Spleen (tissue), 11 donors: ENCODE data around the gene FOXC1. TPM values are rescaled to one million over a fixed set of nuclear protein-coding genes. Genes with fewer than 3 reads are reported as not detected.
A peak's percentile ranks its signal among the peaks of the same experiment; 100 is the strongest.

Experiments used
- DNase-seq: peaks from one replicate; pipeline ENCODE4 v3.0.0-alpha.2; 2020
- H3K27ac ChIP-seq, 8 donors: fragments of 200-600 bp; sonication (generic) in 7 of 8; 1 replicate in 4 of 8; 2 replicates in 4 of 8; pipeline versions ENCODE4 v1.5.0 to v1.8.0; 2016 to 2021; ENCODE audit warnings: inconsistent platforms in 4 of 8, mild to moderate bottlenecking in 4 of 8, moderate library complexity in 1 of 8
- H3K27me3 ChIP-seq, 7 donors: fragments of 200-600 bp; sonication (generic) in 6 of 7; replicated peaks in 1 of 7; 1 replicate in 4 of 7; 2 replicates in 3 of 7; pipeline versions ENCODE4 v1.5.0 to v1.8.0; 2016 to 2021; ENCODE audit warnings: inconsistent platforms in 3 of 7, mild to moderate bottlenecking in 1 of 7
- H3K36me3 ChIP-seq, 6 donors: fragments of 200-600 bp; sonication (generic) in 5 of 6; 1 replicate in 4 of 6; 2 replicates in 2 of 6; pipeline versions ENCODE4 v1.5.0 to v1.8.0; 2016 to 2021; ENCODE audit warnings: inconsistent platforms in 2 of 6
- H3K4me1 ChIP-seq, 6 donors: fragments of 200-600 bp; sonication (generic) in 5 of 6; 1 replicate in 3 of 6; 2 replicates in 3 of 6; pipeline versions ENCODE4 v1.5.0 to v1.8.0; 2016 to 2021; ENCODE audit warnings: inconsistent platforms in 3 of 6
- H3K4me3 ChIP-seq, 8 donors: fragments of 200-600 bp; sonication (generic) in 7 of 8; 1 replicate in 4 of 8; 2 replicates in 4 of 8; pipeline versions ENCODE4 v1.5.0 to v1.8.0; 2016 to 2021; ENCODE audit warnings: inconsistent platforms in 4 of 8, mild to moderate bottlenecking in 4 of 8, moderate library complexity in 2 of 8
- H3K9me3 ChIP-seq, 8 donors: fragments of 200-600 bp; sonication (generic) in 7 of 8; 1 replicate in 4 of 8; 2 replicates in 4 of 8; pipeline versions ENCODE4 v1.5.0 to v1.8.0; 2016 to 2021; ENCODE audit warnings: inconsistent platforms in 4 of 8
- POLR2A ChIP-seq, 3 donors: fragments of 450-650 bp; IDR thresholded peaks; one replicate each; pipeline ENCODE4 v1.5.1; 2017; ENCODE audit warnings: antibody characterized with exemption in 3 of 3, mild to moderate bottlenecking in 1 of 3
- POLR2AphosphoS5 ChIP-seq, 3 donors: sonication (generic); formaldehyde crosslinking; IDR thresholded peaks; one replicate each; pipeline ENCODE4 v1.5.1; 2017; ENCODE audit warnings: antibody characterized with exemption in 3 of 3
- WGBS, 5 donors: extraction: QIAGEN DNeasy Blood & Tissue Kit in 3 of 5; methylation state at CpG; one replicate each; pipeline versions ENCODE4 v1.1.5 to v1.1.7; 2013 to 2018; 5-methylcytosine and 5-hydroxymethylcytosine counted together
- intact Hi-C: fragments of 100-400 bp; cut with DNase I; formaldehyde crosslinking; loops from one replicate; pipeline ENCODE4 v1.15.0; 2023; ENCODE audit warnings: low total_unique reads
- polyA plus RNA-seq, 3 donors: library from polyadenylated mRNA; stranded (reverse); fragments of 200-250 nt; gene quantifications; one replicate each; pipeline ENCODE4 v1.2.1, GENCODE V29; 2013
- total RNA-seq, 7 donors: library from RNA; depleted of rRNA in 3 of 7; stranded (reverse); fragments of >200 nt in 3 of 7; fragmentation: NEBNext Ultra II Directional in 4 of 7; extraction: Animal tissue kit (Norgen Biotek cat#: 25700) in 4 of 7; gene quantifications; one replicate each; pipeline versions ENCODE4 v1.1.0 to v1.2.1, GENCODE V29; 2016 to 2021
- TF ChIP-seq, protein P1 (sequence below), 11 experiments: fragments of 200-600 bp in 7 of 11; fragments of 450-650 bp in 4 of 11; sonication (generic) in 4 of 11; IDR thresholded peaks in 8 of 11; conservative IDR thresholded peaks in 3 of 11; 1 replicate in 7 of 11; 2 replicates in 4 of 11; pipeline versions ENCODE4 v1.4.0 to v1.8.0; 2016 to 2021; ENCODE audit warnings: antibody characterized with exemption in 11 of 11, inconsistent platforms in 4 of 11, mild to moderate bottlenecking in 1 of 11
- donor health status: healthy with polysubstance abuse.
- donor health status: DM: no; HTN: no; CAD: no; lungs with moderate emphysema.
- donor health status: DM: no; HTN: no; CAD: no.
- donor health status: Bipolar disorder and iron deficiency.
- donor health status: healthy.
- donor health status: DM: no; HTN: no; CAD: no.
- donor health status: DM: yes; HTN: yes; CAD: no.

The FOXC1 gene
- total and polyA plus RNA-seq, 10 donors: 0.20 to 1.1 (median 0.55) TPM

DNA sequence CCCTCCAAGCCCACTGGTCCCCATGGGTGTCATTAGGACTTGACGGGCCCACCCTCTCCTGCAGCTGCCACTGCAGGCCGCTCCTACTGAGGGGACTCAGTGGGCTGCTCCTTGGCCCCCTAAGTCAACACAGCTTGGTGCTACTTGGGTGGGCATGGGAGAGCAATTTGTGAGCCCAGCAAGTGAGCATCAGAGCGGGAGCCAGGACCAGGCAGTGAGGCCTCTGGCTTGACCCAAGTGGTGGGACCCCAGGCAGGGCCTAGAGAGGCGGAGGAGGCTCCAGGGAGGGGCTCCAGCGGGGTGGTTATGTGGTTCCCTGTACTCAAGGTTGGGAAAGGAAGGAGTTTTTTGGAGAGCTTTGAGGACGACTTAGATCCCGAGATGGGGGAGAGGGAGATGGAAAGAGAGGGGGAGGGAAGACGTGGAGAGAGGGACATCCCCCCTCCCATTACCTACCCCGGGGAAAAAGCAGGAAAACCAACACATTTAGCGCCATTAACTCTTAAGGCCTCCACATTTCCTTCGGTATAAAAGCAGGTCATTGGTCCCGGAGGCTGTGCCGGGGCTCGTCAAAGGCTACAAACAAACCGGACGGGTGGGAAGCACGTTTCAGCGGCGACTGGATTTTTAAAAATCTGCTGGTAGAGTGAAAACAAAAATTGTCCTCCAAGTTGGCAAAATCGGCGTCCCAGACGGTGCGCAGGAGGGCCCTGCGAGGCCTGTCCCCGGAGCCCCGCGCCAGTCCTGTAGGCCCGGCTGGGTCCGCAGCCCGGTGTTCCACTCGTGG, 8.8 kb downstream of the FOXC1 start:
- intact Hi-C loops: no loop called here
- Histone ChIP-seq H3K27ac (no peak overlapping the region), H3K4me3 (no peak overlapping the region), H3K27me3 (peaks cover 9 to 99% (median 87%) of the 10 kb centered on the region in 7 donors), H3K4me1 (peaks cover 14 to 39% (median 30%) of the 10 kb centered on the region in 6 donors), H3K36me3 (peaks cover 0 to 15% (median 0%) of the 10 kb centered on the region in 6 donors), H3K9me3 (peaks cover 0 to 18% (median 0%) of the 10 kb centered on the region in 8 donors)
- DNase-seq: peak; percentile 63
- TF ChIP-seq POLR2A (IDR thresholded peaks at IDR 0.05) (no peak), POLR2AphosphoS5 (IDR thresholded peaks at IDR 0.05) (no peak)
- TF ChIP-seq, protein P1, sequence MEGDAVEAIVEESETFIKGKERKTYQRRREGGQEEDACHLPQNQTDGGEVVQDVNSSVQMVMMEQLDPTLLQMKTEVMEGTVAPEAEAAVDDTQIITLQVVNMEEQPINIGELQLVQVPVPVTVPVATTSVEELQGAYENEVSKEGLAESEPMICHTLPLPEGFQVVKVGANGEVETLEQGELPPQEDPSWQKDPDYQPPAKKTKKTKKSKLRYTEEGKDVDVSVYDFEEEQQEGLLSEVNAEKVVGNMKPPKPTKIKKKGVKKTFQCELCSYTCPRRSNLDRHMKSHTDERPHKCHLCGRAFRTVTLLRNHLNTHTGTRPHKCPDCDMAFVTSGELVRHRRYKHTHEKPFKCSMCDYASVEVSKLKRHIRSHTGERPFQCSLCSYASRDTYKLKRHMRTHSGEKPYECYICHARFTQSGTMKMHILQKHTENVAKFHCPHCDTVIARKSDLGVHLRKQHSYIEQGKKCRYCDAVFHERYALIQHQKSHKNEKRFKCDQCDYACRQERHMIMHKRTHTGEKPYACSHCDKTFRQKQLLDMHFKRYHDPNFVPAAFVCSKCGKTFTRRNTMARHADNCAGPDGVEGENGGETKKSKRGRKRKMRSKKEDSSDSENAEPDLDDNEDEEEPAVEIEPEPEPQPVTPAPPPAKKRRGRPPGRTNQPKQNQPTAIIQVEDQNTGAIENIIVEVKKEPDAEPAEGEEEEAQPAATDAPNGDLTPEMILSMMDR (IDR thresholded peaks at IDR 0.05 in 8 of 11, conservative IDR thresholded peaks at IDR 0.05 in 3 of 11): no peak
- 65 to 71% (median 70%) methylated on average over 30 to 31 of the region's 31 CpGs for WGBS, 5 donors

DNA sequence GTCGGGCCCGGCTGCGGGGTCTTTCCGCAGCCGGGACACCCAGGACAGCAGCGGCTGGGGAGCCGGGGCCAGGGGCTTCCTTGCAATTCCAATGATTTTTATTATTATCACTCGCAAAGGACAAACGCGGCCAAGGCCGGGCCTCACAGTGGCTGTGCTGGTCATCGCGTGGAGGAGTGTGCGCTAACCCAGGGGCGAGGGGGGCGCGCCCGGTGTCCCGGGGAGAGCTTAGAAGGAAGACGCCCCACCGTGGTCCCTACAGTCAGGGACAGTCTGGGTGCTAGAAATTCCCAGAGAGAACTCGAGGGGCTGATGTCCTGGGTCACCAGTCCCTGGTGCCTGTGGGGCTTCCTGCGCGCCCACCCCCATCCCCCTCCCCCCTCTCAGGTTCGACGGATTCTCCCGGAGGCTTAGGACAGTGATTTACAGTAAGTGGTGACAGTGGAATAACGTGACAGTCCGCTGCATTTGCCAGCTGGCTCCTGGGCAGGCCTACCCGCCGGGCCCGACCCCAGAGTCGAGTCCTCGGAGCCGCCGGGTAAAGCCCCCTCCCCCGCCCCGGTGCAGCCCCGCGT, 9.5 kb downstream of the FOXC1 start:
- Histone ChIP-seq H3K36me3 (peaks cover 0 to 20% (median 0%) of the 10 kb centered on the region in 6 donors), H3K9me3 (peaks cover 0 to 13% (median 0%) of the 10 kb centered on the region in 8 donors), H3K4me3 (peak overlapping the region in 4 of 8 donors; percentile 22 to 57 (median 26)), H3K27ac (no peak overlapping the region), H3K4me1 (peaks cover 9 to 36% (median 26%) of the 10 kb centered on the region in 6 donors), H3K27me3 (peaks cover 7 to 99% (median 87%) of the 10 kb centered on the region in 7 donors)
- intact Hi-C loops: no loop called here
- TF ChIP-seq, protein P1 (IDR thresholded peaks at IDR 0.05 in 8 of 11, conservative IDR thresholded peaks at IDR 0.05 in 3 of 11): no peak
- TF ChIP-seq POLR2AphosphoS5 (IDR thresholded peaks at IDR 0.05) (no peak), POLR2A (IDR thresholded peaks at IDR 0.05) (no peak)
- no peak for DNase-seq
- WGBS, 5 donors: 18 to 37% (median 34%) methylated on average over 23 to 40 of the region's 40 CpGs

DNA sequence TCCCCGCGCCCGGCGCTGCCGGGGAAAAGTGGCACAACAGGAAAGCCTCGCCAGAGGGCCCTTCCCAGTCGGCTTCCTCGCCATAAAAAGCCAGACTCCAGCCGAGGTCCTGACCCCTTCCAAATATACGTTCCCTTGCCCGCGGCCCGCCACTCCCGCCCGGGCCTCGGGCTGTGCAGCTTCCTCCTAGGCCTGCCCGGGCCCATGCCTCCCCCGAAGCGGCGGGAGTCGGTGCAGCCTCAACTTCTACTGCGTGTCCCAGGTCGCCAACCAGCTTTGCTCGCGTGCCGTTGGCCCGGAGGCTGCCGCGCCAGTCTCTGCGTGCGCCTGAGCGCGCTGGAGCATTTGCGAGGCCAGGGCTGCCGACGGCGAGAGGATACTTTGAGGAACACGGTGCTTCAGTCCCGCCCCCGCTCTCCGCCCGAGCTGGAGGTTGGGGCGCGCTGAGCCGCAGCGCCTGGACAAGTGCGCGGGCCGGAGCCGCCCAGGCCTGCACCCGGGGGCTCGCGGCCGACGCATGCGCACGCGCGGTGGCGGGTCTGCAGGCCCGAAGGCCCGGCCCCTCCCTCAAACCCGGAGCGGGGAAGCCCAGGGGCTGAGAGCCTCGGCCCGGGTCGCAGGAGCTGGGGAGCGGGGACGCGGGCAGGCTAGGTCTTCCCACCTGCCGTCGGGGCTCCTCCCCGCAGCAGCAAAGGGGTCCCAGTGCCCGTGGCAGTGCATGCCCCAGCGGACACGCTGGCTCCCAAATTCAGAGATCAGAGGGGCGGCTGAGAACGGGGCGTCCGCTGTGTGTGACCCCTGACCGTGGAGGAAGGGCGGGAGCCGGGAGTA, 10.2 kb downstream of the FOXC1 start:
- Histone ChIP-seq H3K27ac (no peak overlapping the region), H3K4me1 (peaks cover 11 to 36% (median 26%) of the 10 kb centered on the region in 6 donors), H3K9me3 (peaks cover 0 to 6% (median 0%) of the 10 kb centered on the region in 8 donors), H3K4me3 (peak overlapping the region in 7 of 8 donors; percentile 11 to 57 (median 25)), H3K36me3 (peaks cover 0 to 20% (median 0%) of the 10 kb centered on the region in 6 donors), H3K27me3 (peaks cover 5 to 99% (median 87%) of the 10 kb centered on the region in 7 donors)
- intact Hi-C loops: no loop called here
- peak; percentile 82 for DNase-seq
- 2 to 7% (median 5%) methylated on average over 46 to 83 of the region's 83 CpGs for WGBS, 5 donors
- TF ChIP-seq POLR2A (IDR thresholded peaks at IDR 0.05) (no peak), POLR2AphosphoS5 (IDR thresholded peaks at IDR 0.05) (peak in 1 of 3 donors; percentile 47)

DNA sequence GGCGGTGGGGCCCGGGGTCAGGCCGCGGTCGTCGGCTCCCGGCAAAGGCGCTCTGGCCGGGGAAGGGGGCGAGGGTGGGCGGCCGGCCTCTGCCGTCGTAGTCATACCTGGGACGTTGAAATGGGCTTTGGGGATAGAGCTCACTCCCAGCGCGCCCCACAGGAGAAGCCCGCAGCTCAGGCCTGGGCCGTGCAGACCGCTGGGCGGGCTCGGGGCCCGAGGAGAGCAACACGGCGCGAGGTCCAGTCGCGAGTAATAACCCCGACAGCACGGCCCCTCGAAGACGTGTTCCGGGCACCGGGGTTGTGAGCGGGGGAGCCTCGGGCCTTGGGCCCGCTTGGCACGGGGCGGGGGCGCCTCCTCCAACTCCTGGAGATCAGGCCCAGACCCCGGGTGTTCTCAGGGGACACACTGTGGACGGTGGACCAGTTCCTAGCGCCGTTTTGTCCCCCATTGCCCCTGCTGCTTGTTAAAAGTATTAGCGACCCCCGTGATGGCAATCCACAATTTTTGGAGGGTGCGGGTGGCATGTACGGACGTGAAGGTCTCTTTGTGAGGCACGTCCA, 10.9 kb downstream of the FOXC1 start:
- no peak for TF ChIP-seq POLR2AphosphoS5 (IDR thresholded peaks at IDR 0.05)
- TF ChIP-seq, protein P1 (IDR thresholded peaks at IDR 0.05 in 8 of 11, conservative IDR thresholded peaks at IDR 0.05 in 3 of 11): no peak
- no peak for TF ChIP-seq POLR2A (IDR thresholded peaks at IDR 0.05)
- intact Hi-C loops: no loop called here
- no peak overlapping the region for H3K27ac ChIP-seq
- peaks cover 16 to 38% (median 31%) of the 10 kb centered on the region in 6 donors for H3K4me1 ChIP-seq
- peaks cover 0 to 20% (median 0%) of the 10 kb centered on the region in 6 donors for H3K36me3 ChIP-seq
- WGBS, 5 donors: 45 to 57% (median 52%) methylated on average over 39 to 50 of the region's 50 CpGs
- peak overlapping the region in 2 of 8 donors; percentile 22 to 57 for H3K4me3 ChIP-seq
- DNase-seq: peak; percentile 71
- H3K9me3 ChIP-seq: no peaks in the 10 kb centered on the region
- H3K27me3 ChIP-seq: peaks cover 5 to 99% (median 87%) of the 10 kb centered on the region in 7 donors
